ENCODE measurements around the gene SLC25A26.
"Not testable (repeated sequence)": the region's sequence is repeated elsewhere in the genome, so short reads cannot be mapped to it uniquely, and the experiment has no call there.

DNA sequence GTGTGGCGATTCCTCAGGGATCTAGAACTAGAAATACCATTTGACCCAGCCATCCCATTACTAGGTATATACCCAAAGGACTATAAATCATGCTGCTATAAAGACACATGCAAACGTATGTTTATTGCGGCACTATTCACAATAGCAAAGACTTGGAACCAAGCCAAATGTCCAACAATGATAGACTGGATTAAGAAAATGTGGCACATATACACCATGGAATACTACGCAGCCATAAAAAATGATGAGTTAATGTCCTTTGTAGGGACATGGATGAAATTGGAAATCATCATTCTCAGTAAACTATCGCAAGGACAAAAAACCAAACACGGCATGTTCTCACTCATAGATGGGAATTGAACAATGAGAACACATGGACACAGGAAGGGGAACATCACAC lies 54.0 kb downstream of the SLC25A26 start:
- TF ChIP-seq CTCF (IDR thresholded peaks at IDR 0.05 in 2 of 3, conservative IDR thresholded peaks at IDR 0.05 in 1 of 3; ENCODE audit: borderline replicate concordance in 1 of 3, insufficient read depth in 1 of 3, low read depth in 2 of 3, low read length in 2 of 3); POLR2AphosphoS5 (IDR thresholded peaks at IDR 0.05; ENCODE audit: low read depth, low read length); ATF3 (IDR thresholded peaks at IDR 0.05); POLR2A (IDR thresholded peaks at IDR 0.05; ENCODE audit: borderline replicate concordance, extremely low read depth, insufficient read depth, insufficient read length); EZH2phosphoT487 (IDR thresholded peaks at IDR 0.05; ENCODE audit: borderline replicate concordance); EZH2 (IDR thresholded peaks at IDR 0.05); CEBPB (IDR thresholded peaks at IDR 0.05; ENCODE audit: low read depth); YY1 (IDR thresholded peaks at IDR 0.05; ENCODE audit: extremely low read depth, insufficient replicate concordance, low read depth, low read length); SRF (IDR thresholded peaks at IDR 0.05; ENCODE audit: low read depth); JUND (IDR thresholded peaks at IDR 0.05); ZFX (IDR thresholded peaks at IDR 0.05); RAD21 (IDR thresholded peaks at IDR 0.05; ENCODE audit: low read depth); CBX3 (IDR thresholded peaks at IDR 0.05; ENCODE audit: low read depth): not testable (repeated sequence)
- TF ChIP-seq, protein P1, sequence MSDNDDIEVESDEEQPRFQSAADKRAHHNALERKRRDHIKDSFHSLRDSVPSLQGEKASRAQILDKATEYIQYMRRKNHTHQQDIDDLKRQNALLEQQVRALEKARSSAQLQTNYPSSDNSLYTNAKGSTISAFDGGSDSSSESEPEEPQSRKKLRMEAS (IDR thresholded peaks at IDR 0.05), result not testable (repeated sequence)

All from HCT116 (cell line).